ENCODE data around the gene U2SURP. TPM values are rescaled to one million over a fixed set of nuclear protein-coding genes. Genes with fewer than 3 reads are reported as not detected.

U2SURP gene
- total RNA-seq, 1 experiment from 2014 or later, result 132 TPM

DNA sequence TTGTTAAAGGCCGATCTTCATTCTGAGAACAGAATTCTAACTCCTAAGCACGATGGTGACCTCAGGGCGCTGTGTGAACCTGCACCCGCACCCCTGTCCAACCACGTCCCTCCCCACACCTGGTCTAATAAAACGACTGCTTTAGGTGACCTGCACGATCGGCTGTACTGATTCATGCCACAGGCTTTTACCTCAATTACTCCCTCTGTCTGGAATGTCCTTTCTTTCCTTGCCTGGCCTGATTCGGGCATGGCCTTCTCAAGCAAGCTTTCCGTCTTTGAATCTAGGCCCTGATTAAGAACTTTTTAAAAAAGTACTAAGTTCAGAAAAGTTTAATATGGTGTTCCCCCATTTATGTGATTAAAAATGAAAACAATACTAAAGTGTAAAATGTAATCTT lies 842 bp upstream of the U2SURP start:
- Histone ChIP-seq H3K27me3 (ENCODE audit: insufficient read depth, low read length) (no peaks in the 10 kb centered on the region), H3K79me2 (ENCODE audit: insufficient read depth, low read length) (peaks cover 49% of the 10 kb centered on the region), H3K4me1 (ENCODE audit: control insufficient read depth in 1 of 2, insufficient read depth in 2 of 2, low read length in 2 of 2) (peaks cover 8 to 36% of the 10 kb centered on the region in 2 experiments; a peak in 3 of 4 replicates), H3K27ac (ENCODE audit: low read depth, low read length) (peak overlapping the region; percentile 76), H3K4me3 (replicated peaks in 1 of 2; ENCODE audit: low read depth in 1 of 2, low read length in 2 of 2) (peak overlapping the region; percentile 98 to 99), H3K9me2 (ENCODE audit: insufficient read depth) (no peaks in the 10 kb centered on the region), H3K4me2 (ENCODE audit: low read length) (peak overlapping the region; percentile 96), H4K20me1 (ENCODE audit: insufficient read depth) (peaks cover 16% of the 10 kb centered on the region; the same call in 1 of the 2 replicates), H3K9me3 (ENCODE audit: control insufficient read depth in 1 of 2, insufficient read depth in 1 of 2, low read depth in 1 of 2, low read length in 2 of 2) (no peaks in the 10 kb centered on the region), H2AFZ (ENCODE audit: low read depth, low read length, poor library complexity, severe bottlenecking) (peak overlapping the region; percentile 59), H3K9ac (ENCODE audit: low read length) (peak overlapping the region; percentile 98), H3K36me3 (ENCODE audit: control insufficient read depth in 1 of 2, insufficient read depth in 2 of 2, low read length in 2 of 2) (no peaks in the 10 kb centered on the region)
- no peak for DNase-seq (ENCODE audit: low read depth, low spot score)
- CTCF ChIA-PET, result interaction anchor here (1.0 to 2.2 kb wide), 3 partner anchors 9 to 413 kb away, joined by 3 to 9 read pairs (median 6); no protein-coding TSS in a partner anchor
- ATAC-seq, result peak; percentile 16; the same call in 1 of the 2 replicates
- intact Hi-C loops (cut with micrococcal nuclease), result no loop called here
- POLR2A ChIA-PET, result interaction anchor here (0.8 to 1.5 kb wide), 5 partner anchors 14 to 422 kb away, joined by 3 to 4 read pairs (median 3); partner anchors contain the start of gene ATR
- BruUV-seq (replicated peaks), result no TSS peak
- TF ChIP-seq SP1 (IDR thresholded peaks at IDR 0.05; ENCODE audit: low read depth) (peak; percentile 40), FOSL1 (IDR thresholded peaks at IDR 0.05; ENCODE audit: low read depth) (peak; percentile 25; the same call in 1 of the 2 replicates), EGR1 (IDR thresholded peaks at IDR 0.05; ENCODE audit: low read depth) (no peak), TCF7L2 (IDR thresholded peaks at IDR 0.05; ENCODE audit: borderline replicate concordance, extremely low read depth, insufficient read depth, insufficient read length) (no peak), EZH2 (IDR thresholded peaks at IDR 0.05) (no peak), JUND (IDR thresholded peaks at IDR 0.05) (peak; percentile 40; the same call in 1 of the 2 replicates), RAD21 (IDR thresholded peaks at IDR 0.05; ENCODE audit: low read depth) (0 out of 2 replicates have a peak, but pooled peaks have one; percentile 4), SIN3A (IDR thresholded peaks at IDR 0.05; ENCODE audit: low read depth) (0 out of 2 replicates have a peak, but pooled peaks have one; percentile 5), POLR2AphosphoS5 (IDR thresholded peaks at IDR 0.05; ENCODE audit: low read depth, low read length) (no peak)
- TF ChIP-seq, protein P1, sequence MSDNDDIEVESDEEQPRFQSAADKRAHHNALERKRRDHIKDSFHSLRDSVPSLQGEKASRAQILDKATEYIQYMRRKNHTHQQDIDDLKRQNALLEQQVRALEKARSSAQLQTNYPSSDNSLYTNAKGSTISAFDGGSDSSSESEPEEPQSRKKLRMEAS (IDR thresholded peaks at IDR 0.05), result 0 out of 2 replicates have a peak, but pooled peaks have one; percentile 43
- TF ChIP-seq, protein P2, sequence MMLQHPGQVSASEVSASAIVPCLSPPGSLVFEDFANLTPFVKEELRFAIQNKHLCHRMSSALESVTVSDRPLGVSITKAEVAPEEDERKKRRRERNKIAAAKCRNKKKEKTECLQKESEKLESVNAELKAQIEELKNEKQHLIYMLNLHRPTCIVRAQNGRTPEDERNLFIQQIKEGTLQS (IDR thresholded peaks at IDR 0.05), result no peak
- RAD21 ChIA-PET (ENCODE audit: low non-redundant PET in 1 of 2, low total read pairs in 2 of 2, uncharacterized antibody in 2 of 2, unreplicated experiment in 2 of 2), result interaction anchor here in 1 of 2 experiments (0.7 kb wide), 1 partner anchor 404 kb away, joined by 3 read pairs; the partner anchor contains the start of gene PLS1

All from HCT116 (cell line).